CD14-positive monocyte (primary cell): ENCODE results near the gene TYMP. TPM values are rescaled to one million over a fixed set of nuclear protein-coding genes. Genes with fewer than 3 reads are reported as not detected.

ENCODE experiments used
- DNase-seq, 3 donors: peaks; one replicate each; pipeline ENCODE4 v3.0.0-alpha.2; 2011 to 2022
- H2AFZ ChIP-seq: 2 replicates; pipeline ENCODE4 v1.6.0; 2012; ENCODE audit warnings: mild to moderate bottlenecking, low read depth, low read length, inconsistent platforms; ENCODE audit not compliant: insufficient read depth, poor library complexity, severe bottlenecking
- H3K27ac ChIP-seq, 2 donors: 1 replicate in 1 of 2; 2 replicates in 1 of 2; pipeline ENCODE4 v1.5.1; 2012 to 2013; ENCODE audit warnings: low read length in 2 of 2, control low read depth in 1 of 2, inconsistent platforms in 1 of 2, low read depth in 1 of 2, mild to moderate bottlenecking in 1 of 2
- H3K27me3 ChIP-seq, 2 donors: one replicate each; pipeline versions ENCODE4 v1.6.0 to v1.6.1; 2011 to 2013; ENCODE audit warnings: low read length in 2 of 2; ENCODE audit not compliant: control insufficient read depth in 2 of 2, insufficient read depth in 2 of 2
- H3K36me3 ChIP-seq, 2 donors: replicated peaks in 1 of 2; 1 replicate in 1 of 2; 2 replicates in 1 of 2; pipeline versions ENCODE4 v1.5.1 to v1.6.1; 2012 to 2013; ENCODE audit warnings: low read length in 2 of 2, control low read depth in 1 of 2, inconsistent platforms in 1 of 2, mild to moderate bottlenecking in 1 of 2; ENCODE audit not compliant: insufficient read depth in 2 of 2, control insufficient read depth in 1 of 2
- H3K4me1 ChIP-seq, 2 donors: 1 replicate in 1 of 2; 2 replicates in 1 of 2; pipeline versions ENCODE4 v1.5.1 to v1.6.1; 2012 to 2013; ENCODE audit warnings: low read length in 2 of 2, control low read depth in 1 of 2, inconsistent platforms in 1 of 2, mild to moderate bottlenecking in 1 of 2, moderate library complexity in 1 of 2; ENCODE audit not compliant: insufficient read depth in 2 of 2, control insufficient read depth in 1 of 2
- H3K4me2 ChIP-seq: replicated peaks from 2 replicates; pipeline ENCODE3; 2012; ENCODE audit warnings: low read length, moderate library complexity, mild to moderate bottlenecking; ENCODE audit not compliant: poor library complexity, severe bottlenecking; ENCODE audit errors: extremely low read depth
- H3K4me3 ChIP-seq, 3 experiments: fragments of 200-600 bp in 1 of 3; sonication (generic) in 1 of 3; replicated peaks in 1 of 3; 1 replicate in 2 of 3; 2 replicates in 1 of 3; pipeline ENCODE4 v1.5.1; 2011 to 2013; ENCODE audit warnings: low read length in 3 of 3, mild to moderate bottlenecking in 3 of 3, control low read depth in 2 of 3, low read depth in 2 of 3, inconsistent platforms in 1 of 3, moderate library complexity in 1 of 3
- H3K79me2 ChIP-seq: 2 replicates; pipeline ENCODE4 v1.6.0; 2012; ENCODE audit warnings: mild to moderate bottlenecking, control low read depth, inconsistent platforms, low read length, moderate library complexity; ENCODE audit not compliant: insufficient read depth
- H3K9ac ChIP-seq: 2 replicates; pipeline ENCODE4 v1.6.0; 2017; ENCODE audit warnings: low read length, mild to moderate bottlenecking; ENCODE audit not compliant: insufficient read depth, poor library complexity, severe bottlenecking
- H3K9me3 ChIP-seq, 2 donors: replicated peaks in 1 of 2; 1 replicate in 1 of 2; 2 replicates in 1 of 2; pipeline versions ENCODE4 v1.5.1 to v1.6.1; 2012 to 2013; ENCODE audit warnings: low read length in 2 of 2, control low read depth in 1 of 2; ENCODE audit not compliant: control insufficient read depth in 1 of 2, insufficient read depth in 1 of 2
- H4K20me1 ChIP-seq: 2 replicates; pipeline ENCODE4 v1.6.0; 2012; ENCODE audit warnings: mild to moderate bottlenecking, low read length, control low read depth, moderate library complexity; ENCODE audit not compliant: insufficient read depth
- H3K27ac Mint-ChIP-seq, 7 donors: one replicate each; pipeline ENCODE4 v1.8.0; 2020; ENCODE audit warnings: mild to moderate bottlenecking in 7 of 7, mixed read lengths in 7 of 7, moderate library complexity in 6 of 7, inconsistent platforms in 2 of 7
- H3K27me3 Mint-ChIP-seq, 3 donors: one replicate each; pipeline ENCODE4 v1.8.0; 2021 to 2022; ENCODE audit warnings: low read depth in 3 of 3, mild to moderate bottlenecking in 3 of 3, mixed read lengths in 3 of 3, moderate library complexity in 3 of 3, inconsistent platforms in 1 of 3
- H3K36me3 Mint-ChIP-seq, 2 donors: one replicate each; pipeline ENCODE4 v1.8.0; 2020; ENCODE audit warnings: mixed read lengths in 2 of 2, inconsistent platforms in 1 of 2, mild to moderate bottlenecking in 1 of 2
- H3K4me1 Mint-ChIP-seq: one replicate; pipeline ENCODE4 v1.8.0; 2020; ENCODE audit warnings: mild to moderate bottlenecking, mixed read lengths
- H3K4me3 Mint-ChIP-seq, 2 donors: one replicate each; pipeline ENCODE4 v1.8.0; 2020; ENCODE audit warnings: mild to moderate bottlenecking in 2 of 2, mixed read lengths in 2 of 2, moderate library complexity in 1 of 2
- H3K9me3 Mint-ChIP-seq, 7 donors: one replicate each; pipeline ENCODE4 v1.8.0; 2020 to 2022; ENCODE audit warnings: mixed read lengths in 7 of 7, mild to moderate bottlenecking in 6 of 7, moderate library complexity in 6 of 7, inconsistent platforms in 2 of 7
- WGBS: methylation state at CpG from one replicate; pipeline ENCODE4 v1.1.5; 2013; ENCODE audit warnings: missing lambda C conversion rate; ENCODE audit not compliant: insufficient coverage; 5-methylcytosine and 5-hydroxymethylcytosine counted together
- intact Hi-C, 2 donors: fragments of 100-400 bp; cut with micrococcal nuclease; formaldehyde crosslinking; loops; one replicate each; pipeline versions ENCODE4 v1.15.0 to v1.15.1; 2023
- polyA plus RNA-seq, 3 donors: library from polyadenylated mRNA; depleted of rRNA in 1 of 3; unstranded in 2 of 3; stranded (reverse) in 1 of 3; fragments of 300-500 nt in 2 of 3; fragments of >200 nt in 1 of 3; fragmentation: Illumina TruSeq in 2 of 3; gene quantifications; 1 replicate in 2 of 3; 2 replicates in 1 of 3; pipeline ENCODE4 v1.2.3, GENCODE V29; 2012 to 2021
- TF ChIP-seq, protein P1 (sequence below): fragments of 200-600 bp; IDR thresholded peaks from one replicate; pipeline ENCODE4 v1.8.0; 2022; ENCODE audit warnings: antibody characterized with exemption, mild to moderate bottlenecking

The TYMP gene
- polyA plus RNA-seq, 3 donors = 787 to 994 (median 955) TPM

DNA sequence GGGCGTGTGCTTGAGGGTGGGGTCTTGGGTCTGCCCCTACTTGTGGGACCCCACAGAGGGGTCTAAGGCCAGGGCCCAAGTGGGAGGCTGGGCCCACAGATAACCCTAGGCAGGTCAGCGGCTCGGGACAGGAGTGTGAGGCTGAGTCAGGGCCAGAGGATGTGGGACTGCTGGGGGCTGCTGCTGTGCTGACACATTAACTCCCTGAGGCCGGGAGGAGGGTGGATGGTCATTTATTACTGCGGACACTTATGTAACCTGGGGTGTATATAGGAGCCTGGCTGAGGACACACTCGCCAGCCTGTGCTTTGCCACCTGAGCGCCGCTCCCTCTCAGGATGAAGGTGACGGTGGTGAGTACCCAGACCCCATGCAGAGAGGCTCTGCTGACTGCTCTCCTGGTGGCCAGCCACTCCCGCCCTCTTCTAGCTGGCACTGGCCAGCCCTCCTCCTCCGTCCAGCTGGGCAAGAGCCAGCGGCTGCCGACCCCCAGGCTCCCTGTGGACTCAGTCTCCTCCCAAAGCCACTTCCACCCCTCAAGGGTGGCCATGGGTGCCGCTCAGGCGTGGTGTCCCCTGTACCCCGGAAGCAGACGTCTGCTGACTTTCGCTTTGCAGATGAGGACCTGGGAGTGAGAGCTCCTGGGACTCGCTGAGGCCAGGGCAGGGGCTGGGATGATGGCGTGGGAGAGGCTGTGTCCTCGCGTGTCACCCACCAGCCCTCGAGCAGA, 43.1 kb downstream of the TYMP start, which contains the start of gene MIOX:
TSS of gene MIOX (plus strand) at position 299 of the 729 bp plus-strand sequence. CDS start at position 338, 39 bp downstream.
- Mint-ChIP-seq H3K4me1 (peaks cover 8% of the 10 kb centered on the region), H3K4me3 (no peak within 1 kb of the TSS), H3K27me3 (peaks cover 10 to 44% (median 17%) of the 10 kb centered on the region in 3 donors), H3K9me3 (peaks cover 0 to 5% (median 0%) of the 10 kb centered on the region in 7 donors), H3K27ac (peak within 1 kb of the TSS in 1 of 7 donors; percentile 23), H3K36me3 (no peaks in the 10 kb centered on the region)
- Histone ChIP-seq H3K9me3 (no peaks in the 10 kb centered on the region), H3K4me2 (no peak within 1 kb of the TSS), H3K9ac (no peak within 1 kb of the TSS), H3K27me3 (peaks cover 6 to 19% of the 10 kb centered on the region in 2 donors), H3K79me2 (no peaks in the 10 kb centered on the region), H3K4me1 (peaks cover 4 to 14% of the 10 kb centered on the region in 2 donors), H4K20me1 (no peaks in the 10 kb centered on the region), H3K36me3 (no peaks in the 10 kb centered on the region), H2AFZ (no peak within 1 kb of the TSS), H3K27ac (no peak within 1 kb of the TSS), H3K4me3 (no peak within 1 kb of the TSS)
- intact Hi-C loops = no loop called here
- TF ChIP-seq, protein P1, sequence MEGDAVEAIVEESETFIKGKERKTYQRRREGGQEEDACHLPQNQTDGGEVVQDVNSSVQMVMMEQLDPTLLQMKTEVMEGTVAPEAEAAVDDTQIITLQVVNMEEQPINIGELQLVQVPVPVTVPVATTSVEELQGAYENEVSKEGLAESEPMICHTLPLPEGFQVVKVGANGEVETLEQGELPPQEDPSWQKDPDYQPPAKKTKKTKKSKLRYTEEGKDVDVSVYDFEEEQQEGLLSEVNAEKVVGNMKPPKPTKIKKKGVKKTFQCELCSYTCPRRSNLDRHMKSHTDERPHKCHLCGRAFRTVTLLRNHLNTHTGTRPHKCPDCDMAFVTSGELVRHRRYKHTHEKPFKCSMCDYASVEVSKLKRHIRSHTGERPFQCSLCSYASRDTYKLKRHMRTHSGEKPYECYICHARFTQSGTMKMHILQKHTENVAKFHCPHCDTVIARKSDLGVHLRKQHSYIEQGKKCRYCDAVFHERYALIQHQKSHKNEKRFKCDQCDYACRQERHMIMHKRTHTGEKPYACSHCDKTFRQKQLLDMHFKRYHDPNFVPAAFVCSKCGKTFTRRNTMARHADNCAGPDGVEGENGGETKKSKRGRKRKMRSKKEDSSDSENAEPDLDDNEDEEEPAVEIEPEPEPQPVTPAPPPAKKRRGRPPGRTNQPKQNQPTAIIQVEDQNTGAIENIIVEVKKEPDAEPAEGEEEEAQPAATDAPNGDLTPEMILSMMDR = no peak
- 86% methylated on average over 23 of the region's 23 CpGs for WGBS
- no peak for DNase-seq

DNA sequence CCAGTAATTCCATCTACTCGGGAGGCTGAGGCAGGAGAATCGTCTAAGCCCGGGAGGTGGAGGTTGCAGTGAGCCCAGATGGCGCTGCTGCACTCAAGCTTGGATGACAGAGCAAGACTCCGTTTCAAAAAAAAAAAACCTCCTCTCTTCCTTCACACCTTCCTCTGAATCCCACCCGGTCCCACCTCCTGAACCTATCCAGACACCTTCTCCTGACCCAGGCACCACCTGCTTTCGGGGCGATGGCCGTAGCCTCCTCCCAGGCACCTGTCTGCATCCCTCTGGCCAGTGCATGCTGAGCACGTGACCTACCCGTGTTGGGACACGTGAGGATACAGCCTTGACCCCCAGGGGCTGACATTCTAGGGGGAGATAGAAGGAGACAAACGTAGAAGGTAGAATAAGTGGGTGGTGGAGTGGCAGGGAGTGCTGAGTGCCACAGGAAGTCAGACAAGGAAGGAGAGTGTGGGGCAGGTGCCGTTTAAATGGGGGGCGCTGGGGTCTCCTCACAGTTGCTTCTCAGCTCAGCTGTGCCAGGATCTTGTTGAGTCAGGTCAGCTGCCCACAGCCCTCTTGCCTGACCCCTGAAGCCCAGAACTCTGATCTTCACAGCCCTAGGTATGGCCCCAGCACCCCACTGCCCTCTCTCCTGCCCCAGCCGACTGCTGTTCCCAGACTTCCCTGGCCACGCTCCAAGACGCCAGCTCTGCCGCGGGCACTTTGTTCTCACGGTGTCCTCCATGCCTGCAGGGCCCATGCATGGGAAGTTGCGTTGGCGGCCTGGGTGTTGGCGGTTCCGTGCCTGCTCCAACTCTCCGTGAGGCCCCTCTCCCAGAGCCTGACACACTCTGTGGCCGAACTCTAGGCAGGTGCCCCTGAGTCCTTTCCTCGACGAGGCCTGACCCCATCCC, 44.3 kb downstream of the TYMP start:
- Mint-ChIP-seq H3K36me3 (no peaks in the 10 kb centered on the region), H3K4me1 (peaks cover 2% of the 10 kb centered on the region), H3K27me3 (peaks cover 13 to 46% (median 19%) of the 10 kb centered on the region in 3 donors), H3K9me3 (peaks cover 0 to 8% (median 2%) of the 10 kb centered on the region in 7 donors), H3K27ac (peak overlapping the region in 1 of 7 donors; percentile 23), H3K4me3 (no peak overlapping the region)
- H3K4me1 ChIP-seq = peaks cover 5 to 14% of the 10 kb centered on the region in 2 donors
- no peaks in the 10 kb centered on the region for H3K36me3 ChIP-seq
- intact Hi-C loops = no loop called here
- no peak for DNase-seq
- no peak overlapping the region for H3K4me3 ChIP-seq
- no peak overlapping the region for H2AFZ ChIP-seq
- TF ChIP-seq, protein P1 = no peak
- H3K4me2 ChIP-seq = no peak overlapping the region
- no peak overlapping the region for H3K9ac ChIP-seq
- H3K79me2 ChIP-seq = no peaks in the 10 kb centered on the region
- WGBS = 65% methylated on average over 29 of the region's 29 CpGs
- H3K27me3 ChIP-seq = peaks cover 7 to 26% of the 10 kb centered on the region in 2 donors
- no peaks in the 10 kb centered on the region for H3K9me3 ChIP-seq
- no peaks in the 10 kb centered on the region for H4K20me1 ChIP-seq
- H3K27ac ChIP-seq = no peak overlapping the region
